Stimulated activated CD4-positive, alpha-beta T cell treated with anti-CD3 and anti-CD28 coated beads, Interleukin-12 subunit alpha, Interleukin-12 subunit beta, amount 100 ng/mL, for 48 hours (primary cell): Measurements from ENCODE around the gene SNRPA.
"Not testable (repeated sequence)": the region's sequence is repeated elsewhere in the genome, so short reads cannot be mapped to it uniquely, and the experiment has no call there.

Experiments used
- DNase-seq, 3 donors: peaks; one replicate each; pipeline ENCODE4 v3.0.0-alpha.2; 2020; ENCODE audit warnings: low read depth in 2 of 3, low spot score in 1 of 3

Gene SNRPA

GRCh38 chr19:40721140-40721486 is 29.9 kb upstream of the SNRPA start:
- no peak for DNase-seq

GRCh38 chr19:40721936-40722661 is 28.9 kb upstream of the SNRPA start:
- no peak for DNase-seq

- DNase-seq, result no peak
Measured at GRCh38 chr19:40723661-40724254, 27.2 kb upstream of the SNRPA start.

GRCh38 chr19:40724315-40724714 is 26.7 kb upstream of the SNRPA start:
- no peak for DNase-seq

DNA sequence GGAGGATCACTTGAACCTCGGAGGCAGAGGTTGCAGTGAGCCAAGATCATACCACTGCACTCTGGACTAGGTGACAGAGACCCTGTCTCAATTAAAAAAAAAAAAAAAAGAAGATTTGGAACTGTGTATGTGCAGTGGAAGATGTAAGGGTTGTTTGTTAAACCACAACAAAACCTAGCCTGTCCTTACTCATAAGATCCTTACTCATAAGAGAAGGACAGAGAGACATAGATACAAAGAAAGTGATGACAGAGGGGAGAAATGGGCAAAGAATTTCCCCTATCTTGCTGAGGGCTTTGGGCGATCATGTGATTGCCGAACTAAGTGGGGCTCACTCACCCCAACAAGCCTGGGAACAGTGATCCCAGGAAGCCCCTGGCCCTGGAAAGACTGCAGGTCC is 26.1 kb upstream of the SNRPA start:
- DNase-seq, result no peak

- no peak for DNase-seq
Measured at GRCh38 chr19:40726279-40726678, 24.7 kb upstream of the SNRPA start.

GRCh38 chr19:40730065-40730464 is 20.9 kb upstream of the SNRPA start:
- DNase-seq, result not testable (repeated sequence)

DNA sequence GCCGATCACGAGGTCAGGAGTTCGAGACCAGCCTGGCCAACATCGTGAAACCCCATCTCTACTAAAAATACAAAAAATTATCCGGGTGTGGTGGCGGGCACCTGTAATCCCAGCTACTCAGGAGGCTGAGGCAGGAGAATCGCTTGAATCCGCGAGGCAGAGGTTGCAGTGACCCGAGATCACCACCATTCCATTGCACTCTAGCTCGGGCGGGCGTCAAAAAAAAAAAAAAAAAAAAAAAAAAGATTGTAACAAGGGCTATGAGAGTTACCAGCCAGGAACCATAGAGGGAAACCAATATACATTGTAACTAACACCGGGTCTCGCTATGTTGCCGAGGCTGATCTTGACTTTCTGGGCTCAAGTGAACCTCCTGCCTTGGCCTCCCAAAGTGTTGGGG is 18.7 kb upstream of the SNRPA start:
- not testable (repeated sequence) for DNase-seq

DNA sequence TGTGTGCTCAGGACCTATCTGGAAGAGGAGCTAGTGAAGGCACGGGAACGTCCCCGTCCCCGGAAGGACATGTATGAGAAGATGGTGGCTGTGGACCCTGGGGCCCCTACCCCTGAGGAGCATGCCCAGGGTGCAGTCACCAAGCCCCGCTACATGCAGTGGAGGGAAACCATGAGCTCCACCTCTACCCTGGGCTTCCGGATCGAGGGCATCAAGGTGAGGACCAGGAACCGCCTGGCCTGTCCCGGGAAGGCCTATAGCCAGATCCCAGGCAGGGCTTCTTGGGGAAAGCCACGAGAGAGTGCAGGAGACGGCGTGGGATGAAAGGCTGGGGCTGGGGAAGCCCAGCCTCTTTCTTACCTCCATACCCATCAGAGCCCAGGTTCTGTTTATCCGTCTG is 17.9 kb upstream of the SNRPA start:
- no peak for DNase-seq

DNA sequence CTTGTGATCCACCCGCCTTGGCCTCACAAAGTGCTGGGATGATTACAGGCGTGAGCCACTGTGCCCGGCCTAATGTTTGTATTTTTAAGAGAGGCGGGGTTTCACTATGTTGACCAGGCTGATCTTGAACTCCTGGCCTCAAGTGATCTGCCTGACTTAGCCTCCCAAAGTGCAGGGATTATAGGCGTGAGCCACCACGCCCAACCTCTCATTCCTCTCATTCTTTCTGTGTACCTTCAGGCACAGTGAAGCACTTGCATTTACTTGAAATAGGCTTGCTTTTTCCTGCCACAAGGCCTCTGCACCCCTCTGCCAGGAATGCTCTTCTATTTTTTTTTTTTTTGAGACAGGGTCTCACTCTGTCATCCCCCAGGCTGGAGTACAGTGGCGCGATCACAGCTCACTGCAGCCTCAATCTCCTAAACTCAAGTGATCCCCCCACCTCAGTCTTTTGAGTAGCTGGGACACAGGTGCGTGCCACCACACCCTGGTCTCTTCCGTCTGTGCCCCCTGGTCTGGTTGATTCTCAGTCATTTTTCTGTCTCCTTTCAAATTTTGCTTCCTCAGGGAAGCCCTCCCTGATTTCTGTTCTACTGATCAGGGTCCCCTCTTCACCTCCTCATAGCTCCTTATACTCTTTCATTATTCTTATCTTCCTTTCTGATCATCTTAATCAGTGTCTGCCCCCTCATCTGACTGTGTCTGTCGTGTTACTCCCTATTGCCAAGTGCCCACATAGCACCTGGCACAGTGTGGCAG is 15.8 kb upstream of the SNRPA start:
- DNase-seq, result no peak

DNA sequence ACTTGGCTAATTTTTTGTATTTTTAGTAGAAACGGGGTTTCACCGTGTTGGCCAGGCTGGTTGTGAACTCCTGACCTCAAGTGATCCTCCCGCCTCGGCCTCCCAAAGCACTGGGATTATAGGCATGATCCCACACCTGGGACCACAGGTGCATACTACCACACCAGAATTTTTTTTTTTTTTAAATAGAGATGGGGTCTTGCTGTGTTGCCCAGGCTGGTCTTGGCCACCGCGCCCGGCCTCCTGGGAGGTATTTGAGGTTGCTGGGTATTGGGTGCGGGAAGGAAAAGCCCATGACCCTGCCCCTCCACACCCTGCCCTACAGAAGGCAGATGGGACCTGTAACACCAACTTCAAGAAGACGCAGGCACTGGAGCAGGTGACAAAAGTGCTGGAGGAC is 14.3 kb upstream of the SNRPA start:
- no peak for DNase-seq

GRCh38 chr19:40737102-40737644 is 13.8 kb upstream of the SNRPA start:
- DNase-seq, result no peak

GRCh38 chr19:40739030-40739839 is 11.8 kb upstream of the SNRPA start:
- no peak for DNase-seq

- DNase-seq, result no peak
Measured at GRCh38 chr19:40739871-40740703, 10.9 kb upstream of the SNRPA start.

DNA sequence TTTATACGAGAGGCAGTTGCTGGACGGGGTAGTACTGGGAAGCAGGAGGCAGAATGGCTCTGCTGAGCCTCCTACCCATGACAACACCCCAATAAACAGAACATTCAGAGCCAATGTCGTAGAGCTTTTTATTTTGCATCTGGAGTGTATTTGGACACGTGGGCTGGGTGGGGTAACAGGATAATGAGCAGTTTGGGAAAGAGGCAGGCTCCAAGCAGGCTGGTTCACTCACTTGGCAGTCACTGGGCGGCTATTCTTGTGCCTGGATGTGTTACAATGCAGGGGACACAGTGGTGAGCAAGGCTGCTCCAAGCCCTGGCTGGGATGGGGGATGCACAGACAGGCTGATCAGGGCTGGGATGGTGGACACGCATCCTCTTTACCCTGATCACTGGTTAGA is 10.3 kb upstream of the SNRPA start:
- no peak for DNase-seq

DNA sequence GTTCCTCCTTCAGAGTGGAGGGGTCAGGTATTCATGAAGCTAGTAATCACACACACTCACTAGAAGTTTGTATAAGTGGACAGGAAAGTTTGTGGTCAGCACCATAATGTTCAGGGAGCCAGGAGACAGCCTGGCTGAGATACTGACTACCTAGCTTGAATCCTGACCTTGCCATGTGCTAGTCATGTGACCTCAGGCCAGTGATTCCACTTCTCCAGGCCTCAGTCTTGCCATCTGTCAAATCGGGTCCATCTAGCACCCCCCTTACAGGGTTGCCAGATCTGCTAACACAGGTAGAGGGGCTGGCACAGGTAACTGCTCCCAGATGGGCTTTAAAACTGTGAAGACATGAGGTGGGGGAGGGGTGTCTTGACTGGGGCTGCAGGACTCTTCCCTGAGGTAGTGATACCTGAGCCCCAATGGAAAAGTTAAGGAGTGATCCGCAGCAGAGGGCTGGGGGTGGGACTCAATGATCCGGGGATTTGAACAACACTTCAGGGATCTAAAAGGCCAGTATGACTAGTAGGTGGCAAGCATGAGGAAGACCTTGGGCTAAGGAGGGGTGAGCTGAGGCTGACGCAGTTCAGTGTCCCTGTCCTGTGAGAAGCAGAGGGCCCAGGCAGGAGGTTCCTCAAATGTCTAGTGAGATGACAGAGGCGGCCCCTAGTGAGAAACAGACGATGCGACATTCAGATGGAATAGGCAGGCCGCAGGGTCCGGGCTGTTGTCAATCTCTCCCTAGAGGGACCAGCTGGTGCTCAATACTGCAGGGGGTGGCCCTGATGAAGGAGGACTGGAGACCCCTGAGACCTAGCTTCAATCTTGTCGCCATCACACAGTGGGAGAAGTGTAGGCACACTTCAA is 9.2 kb upstream of the SNRPA start:
- no peak for DNase-seq

DNA sequence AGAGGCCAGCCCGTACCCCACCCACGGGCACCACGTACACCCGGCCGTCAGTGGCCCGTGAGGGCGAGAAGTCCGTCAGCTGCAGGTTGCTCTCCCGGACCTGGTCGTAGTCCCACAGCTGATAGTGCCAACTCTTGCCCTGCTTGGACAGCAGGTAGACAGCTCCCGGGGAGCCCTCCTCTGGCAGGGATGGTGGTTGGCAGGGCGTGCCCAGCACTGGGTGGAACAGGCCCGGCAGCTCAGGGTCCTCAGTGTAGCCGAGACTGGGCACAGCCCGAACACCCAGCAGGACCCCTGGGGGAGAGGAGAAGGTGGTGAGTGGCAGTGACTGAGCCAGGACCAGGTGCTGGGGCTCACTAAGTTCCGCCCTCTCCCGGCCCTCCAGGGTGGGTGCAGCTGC is 8.5 kb upstream of the SNRPA start:
- no peak for DNase-seq

DNA sequence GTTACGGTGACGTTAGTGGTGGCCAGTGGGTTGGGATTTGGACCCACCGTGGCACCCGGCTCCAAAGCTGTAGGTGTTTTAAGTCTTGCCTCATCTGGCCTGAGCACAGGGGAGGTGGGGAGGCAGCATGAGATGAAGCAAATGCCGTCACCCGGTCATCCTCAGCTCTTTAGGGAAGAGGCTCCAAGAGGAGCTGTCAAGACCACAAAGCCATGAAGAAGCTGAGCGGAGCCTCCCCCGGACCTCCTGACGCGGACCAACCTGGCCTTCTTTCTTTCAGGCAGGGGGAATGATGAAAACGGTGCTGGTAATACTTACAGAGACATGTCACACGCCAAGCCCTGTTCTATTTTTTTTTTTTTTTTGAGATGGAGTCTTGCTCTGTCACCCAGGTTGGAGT is 8.1 kb upstream of the SNRPA start:
- no peak for DNase-seq

DNA sequence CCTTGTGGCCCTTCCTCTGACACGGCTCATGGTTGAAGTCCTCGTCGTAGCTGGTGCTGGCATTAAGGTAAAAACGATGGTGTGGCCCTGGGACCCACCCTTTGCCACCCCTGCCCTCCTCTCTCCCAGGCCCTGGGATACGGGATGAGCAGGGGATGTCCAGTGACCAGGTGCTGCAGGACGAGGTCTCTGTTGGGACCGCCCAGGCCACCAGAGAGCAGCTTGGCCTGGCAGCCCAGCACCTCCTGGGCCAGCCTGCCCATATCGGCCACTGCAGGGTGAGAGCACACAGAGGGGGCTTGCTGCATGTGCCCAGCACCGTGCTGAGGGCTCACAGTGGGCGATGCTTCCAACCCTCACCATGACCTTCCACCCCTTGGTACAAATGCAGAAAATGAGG is 7.1 kb upstream of the SNRPA start:
- DNase-seq, result no peak
